ENCODE measurements around the gene EP400.

The EP400 gene

GRCh38 chr12:132085291-132085635, 135.5 kb downstream of the EP400 start:
- peak overlapping the region; percentile 78 for H3K4me3 ChIP-seq (ENCODE audit: low read depth, low read length)
- DNase-seq (ENCODE audit: low read depth) = no peak
- TF ChIP-seq CTCF (IDR thresholded peaks at IDR 0.05; ENCODE audit: control insufficient read depth, extremely low read depth, insufficient read depth) = no peak

- DNase-seq (ENCODE audit: low read depth) = no peak
- TF ChIP-seq CTCF (IDR thresholded peaks at IDR 0.05; ENCODE audit: control insufficient read depth, extremely low read depth, insufficient read depth) = no peak
- no peak overlapping the region for H3K4me3 ChIP-seq (ENCODE audit: low read depth, low read length)
These were observed 139.7 kb downstream of the EP400 start for GRCh38 chr12:132089407-132089910.

- DNase-seq (ENCODE audit: low read depth) = no peak
- no peak for TF ChIP-seq CTCF (IDR thresholded peaks at IDR 0.05; ENCODE audit: control insufficient read depth, extremely low read depth, insufficient read depth)
- no peak overlapping the region for H3K4me3 ChIP-seq (ENCODE audit: low read depth, low read length)
These were observed 144.6 kb downstream of the EP400 start for GRCh38 chr12:132094269-132094891.

GRCh38 chr12:132095520-132096409, 146.0 kb downstream of the EP400 start:
- TF ChIP-seq CTCF (IDR thresholded peaks at IDR 0.05; ENCODE audit: control insufficient read depth, extremely low read depth, insufficient read depth) = no peak
- H3K4me3 ChIP-seq (ENCODE audit: low read depth, low read length) = no peak overlapping the region
- DNase-seq (ENCODE audit: low read depth) = no peak

- no peak overlapping the region for H3K4me3 ChIP-seq (ENCODE audit: low read depth, low read length)
- no peak for DNase-seq (ENCODE audit: low read depth)
- no peak for TF ChIP-seq CTCF (IDR thresholded peaks at IDR 0.05; ENCODE audit: control insufficient read depth, extremely low read depth, insufficient read depth)
These were observed 150.0 kb downstream of the EP400 start for GRCh38 chr12:132099739-132100138.

- no peak overlapping the region for H3K4me3 ChIP-seq (ENCODE audit: low read depth, low read length)
- DNase-seq (ENCODE audit: low read depth) = no peak
- TF ChIP-seq CTCF (IDR thresholded peaks at IDR 0.05; ENCODE audit: control insufficient read depth, extremely low read depth, insufficient read depth) = no peak
These were observed 150.7 kb downstream of the EP400 start for GRCh38 chr12:132100306-132101065.

Measured in LNCaP clone FGC (cell line).